GM18499 (cell line): ENCODE results near the gene P4HB.
A peak's percentile ranks its signal among the peaks of the same experiment; 100 is the strongest.

Source experiments
- ATAC-seq: cut with Tn5 transposase; IDR thresholded peaks from one replicate; pipeline ENCODE4 v1.9.1; 2021; ENCODE audit warnings: moderate number of reproducible peaks; ENCODE audit not compliant: insufficient read depth, unreplicated experiment

The P4HB gene

GRCh38 chr17:81869221-81870130 lies 9.1 kb upstream of the P4HB start:
- no peak for ATAC-seq

DNA sequence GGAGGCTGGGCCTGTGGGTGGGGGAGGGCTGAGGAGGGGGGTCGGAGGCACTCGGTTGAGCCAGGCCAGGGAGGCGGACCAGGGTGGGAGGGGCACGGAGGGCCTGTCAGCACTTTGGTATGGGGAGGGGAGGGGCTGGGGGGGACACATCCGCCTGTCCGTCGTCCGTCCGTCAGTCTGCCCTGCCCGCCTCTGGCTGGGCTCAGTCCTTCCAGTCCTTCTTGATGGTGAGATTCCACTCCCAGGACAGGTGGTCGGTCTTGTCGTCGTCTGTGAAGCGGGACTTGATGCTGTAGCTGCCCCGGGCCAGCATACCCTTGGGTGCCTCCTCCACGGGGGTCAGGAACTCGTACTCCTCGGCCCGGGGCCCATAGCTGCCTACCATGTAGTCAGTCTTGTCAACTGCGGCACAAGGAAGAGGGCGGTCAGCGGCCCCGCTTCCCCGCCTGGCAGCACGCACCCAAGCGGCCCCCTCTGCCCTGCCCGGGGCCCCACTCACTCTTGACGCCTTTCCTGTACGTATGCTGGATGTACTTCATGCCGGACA lies 8.4 kb upstream of the P4HB start:
- ATAC-seq, result no peak

- ATAC-seq, result no peak
Measured at GRCh38 chr17:81867991-81868673, 7.8 kb upstream of the P4HB start.

DNA sequence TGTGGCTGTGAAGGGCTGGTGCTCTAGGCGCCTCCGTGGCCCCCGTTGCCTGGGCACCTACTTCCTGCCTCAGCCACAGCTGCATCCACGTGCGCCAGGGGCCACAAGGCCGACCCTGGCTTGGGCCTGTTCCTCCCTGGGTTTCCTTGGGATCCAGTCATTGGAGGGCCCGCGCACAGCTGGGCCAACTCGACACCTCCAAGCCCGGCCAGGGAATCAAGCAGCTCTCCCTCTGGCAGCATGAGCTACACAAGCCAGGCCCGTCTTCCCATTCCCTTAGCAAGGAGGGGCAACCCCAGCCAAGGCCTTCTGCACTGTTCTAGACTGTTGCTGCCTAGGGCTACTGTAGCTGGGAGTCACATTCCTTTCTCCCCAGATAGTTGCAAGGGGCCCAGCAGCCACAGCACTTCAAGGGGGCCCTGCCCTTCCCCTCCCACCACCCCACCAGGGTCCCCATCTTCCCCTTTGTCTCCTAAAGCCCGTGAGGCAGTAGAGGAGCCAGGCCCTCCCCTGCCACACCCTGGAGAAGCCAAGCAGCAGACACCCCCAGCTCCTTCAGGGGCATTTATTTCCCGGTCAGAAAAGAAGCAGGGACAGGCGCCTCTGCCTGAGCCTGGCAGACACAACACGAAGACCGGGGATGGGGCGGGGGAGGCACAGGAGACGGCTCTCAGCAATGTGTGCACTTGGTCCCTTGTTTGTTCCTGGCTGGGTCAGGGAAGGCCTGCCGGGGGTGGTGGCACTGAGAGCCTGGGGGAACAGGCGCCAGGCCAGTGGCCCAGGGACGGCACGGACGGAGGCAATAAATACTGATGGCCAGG lies 7.0 kb upstream of the P4HB start:
- no peak for ATAC-seq

GRCh38 chr17:81866440-81867169 lies 6.3 kb upstream of the P4HB start:
- ATAC-seq, result no peak

- ATAC-seq, result no peak
Measured at GRCh38 chr17:81865733-81866439, 5.6 kb upstream of the P4HB start.

DNA sequence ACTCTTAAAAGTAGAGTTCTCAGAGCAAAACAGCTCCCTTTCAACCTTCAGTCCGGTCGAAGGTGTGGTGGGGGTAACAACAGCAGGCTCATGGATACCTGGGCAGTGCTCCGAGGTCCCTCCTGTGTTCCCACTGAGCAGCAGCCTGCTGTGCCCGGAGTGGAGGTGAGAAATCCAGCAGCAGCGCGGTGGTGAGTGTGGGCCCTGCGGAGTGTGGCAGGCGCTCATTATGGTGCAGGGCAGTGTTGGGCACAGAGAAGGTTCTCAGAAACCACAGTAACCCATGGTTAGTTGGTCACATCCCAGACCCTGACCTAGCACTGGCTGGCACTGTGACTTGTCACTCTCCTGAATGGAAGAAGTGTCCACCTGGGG lies 5.0 kb upstream of the P4HB start:
- no peak for ATAC-seq

DNA sequence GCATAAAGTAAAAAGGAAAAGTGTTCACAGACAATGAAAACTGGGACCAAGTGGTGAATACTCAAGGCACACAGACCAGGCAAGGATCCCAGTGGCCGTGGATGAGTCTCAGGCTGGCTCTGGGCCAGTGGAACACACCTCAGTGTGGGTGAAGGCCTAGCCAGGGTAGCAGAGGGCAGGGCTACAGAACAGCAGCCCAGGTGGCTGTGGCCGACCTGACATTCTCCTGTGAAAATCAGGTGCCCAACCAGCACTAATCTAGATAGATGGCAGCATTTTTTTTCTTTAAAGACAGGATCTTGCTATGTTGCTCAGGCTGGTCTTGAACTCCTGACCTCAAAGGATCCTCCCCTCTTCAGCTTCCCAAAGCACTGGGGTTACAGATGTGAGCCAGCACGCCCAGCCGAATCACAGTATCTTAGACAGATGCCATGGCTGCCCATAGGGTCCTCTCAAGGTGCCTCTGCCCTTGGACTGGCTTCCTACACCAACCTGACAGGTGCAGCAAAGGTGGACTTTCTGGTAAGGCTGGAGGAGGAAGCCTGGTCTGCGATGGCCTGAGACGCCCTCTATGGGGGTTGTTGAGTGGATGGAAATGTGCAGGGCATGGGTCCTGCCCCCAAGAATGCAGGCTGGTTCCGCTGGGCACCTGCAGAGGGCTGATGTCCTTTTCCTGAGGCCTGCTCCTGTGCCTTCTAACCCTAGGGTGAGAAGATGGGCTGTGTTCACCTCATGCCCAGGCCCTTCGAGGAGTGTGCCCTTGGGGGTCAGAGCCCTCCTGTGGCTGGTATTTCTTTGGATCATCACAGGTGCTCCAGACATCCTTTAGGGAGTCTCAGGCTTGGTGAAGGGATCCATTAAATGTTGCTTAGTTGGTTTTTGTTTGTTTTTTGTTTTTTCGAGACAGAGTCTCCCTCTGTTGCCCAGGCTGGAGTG lies 3.8 kb upstream of the P4HB start:
- no peak for ATAC-seq

DNA sequence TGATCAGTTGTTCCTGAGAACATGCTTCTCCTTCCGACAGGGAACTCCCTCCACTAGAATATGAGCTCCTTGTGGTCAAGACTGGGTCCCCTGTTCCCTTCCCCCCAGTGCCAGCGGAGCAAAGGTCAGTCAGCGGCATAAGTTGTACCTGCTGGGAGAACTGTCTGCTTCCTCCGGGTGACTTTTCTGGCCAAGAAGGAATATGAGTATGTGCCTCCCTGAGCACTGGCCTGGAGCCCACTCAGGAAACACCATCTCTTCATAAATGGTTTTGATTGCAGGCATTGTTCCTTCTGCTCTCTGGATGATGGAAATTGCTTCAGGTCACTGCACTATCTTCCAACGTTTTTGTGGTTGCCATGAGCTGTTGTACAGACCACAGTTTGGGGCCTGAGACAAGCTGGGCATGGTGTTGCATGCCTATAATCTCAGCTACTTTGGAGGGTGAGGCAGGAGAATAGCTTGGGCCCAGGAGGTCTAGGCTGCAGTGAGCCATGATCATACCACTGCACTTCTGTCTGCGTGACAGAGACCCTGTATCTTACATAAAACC lies 2.9 kb upstream of the P4HB start:
- ATAC-seq, result no peak

DNA sequence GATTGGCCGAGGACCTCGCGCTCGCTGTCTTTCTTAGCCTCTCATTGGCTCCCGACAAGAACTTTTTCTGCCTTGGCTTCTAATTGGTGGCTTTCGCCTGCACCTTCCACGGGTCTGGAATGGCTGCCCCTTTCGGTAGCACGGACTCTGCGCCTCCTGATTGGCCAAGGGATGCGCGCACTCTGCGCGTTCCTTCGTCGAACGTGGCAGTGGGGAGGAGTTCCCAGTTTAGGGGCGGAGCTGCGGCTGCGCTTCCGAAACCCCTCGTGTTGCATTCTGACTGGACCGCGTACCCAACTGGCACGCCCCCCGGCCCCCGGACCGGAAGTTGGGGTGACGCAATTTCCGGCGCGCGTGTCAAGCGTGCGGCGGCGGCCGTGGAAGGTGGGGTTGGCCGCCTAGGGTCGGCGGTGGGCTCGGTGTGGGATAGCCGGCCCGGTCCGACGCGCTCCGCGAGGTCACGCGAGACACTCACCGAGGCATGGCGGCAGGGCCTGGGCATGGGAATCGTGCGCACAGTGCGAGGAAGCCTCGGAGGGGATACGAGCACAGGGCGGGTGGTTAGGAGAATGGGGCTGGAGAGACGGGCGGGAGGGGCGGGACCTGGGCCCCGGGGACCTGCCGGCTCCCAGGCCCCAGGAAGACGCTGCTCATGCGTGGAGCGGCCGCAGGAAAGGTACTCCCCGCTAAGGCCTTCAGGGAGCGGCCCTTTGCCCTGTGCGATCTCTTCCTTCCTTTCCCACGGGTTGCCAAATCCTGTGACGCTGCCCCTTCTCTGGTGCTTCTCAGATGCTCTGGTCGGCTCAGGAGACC lies 627 bp upstream of the P4HB start:
- peak; percentile 88 for ATAC-seq

DNA sequence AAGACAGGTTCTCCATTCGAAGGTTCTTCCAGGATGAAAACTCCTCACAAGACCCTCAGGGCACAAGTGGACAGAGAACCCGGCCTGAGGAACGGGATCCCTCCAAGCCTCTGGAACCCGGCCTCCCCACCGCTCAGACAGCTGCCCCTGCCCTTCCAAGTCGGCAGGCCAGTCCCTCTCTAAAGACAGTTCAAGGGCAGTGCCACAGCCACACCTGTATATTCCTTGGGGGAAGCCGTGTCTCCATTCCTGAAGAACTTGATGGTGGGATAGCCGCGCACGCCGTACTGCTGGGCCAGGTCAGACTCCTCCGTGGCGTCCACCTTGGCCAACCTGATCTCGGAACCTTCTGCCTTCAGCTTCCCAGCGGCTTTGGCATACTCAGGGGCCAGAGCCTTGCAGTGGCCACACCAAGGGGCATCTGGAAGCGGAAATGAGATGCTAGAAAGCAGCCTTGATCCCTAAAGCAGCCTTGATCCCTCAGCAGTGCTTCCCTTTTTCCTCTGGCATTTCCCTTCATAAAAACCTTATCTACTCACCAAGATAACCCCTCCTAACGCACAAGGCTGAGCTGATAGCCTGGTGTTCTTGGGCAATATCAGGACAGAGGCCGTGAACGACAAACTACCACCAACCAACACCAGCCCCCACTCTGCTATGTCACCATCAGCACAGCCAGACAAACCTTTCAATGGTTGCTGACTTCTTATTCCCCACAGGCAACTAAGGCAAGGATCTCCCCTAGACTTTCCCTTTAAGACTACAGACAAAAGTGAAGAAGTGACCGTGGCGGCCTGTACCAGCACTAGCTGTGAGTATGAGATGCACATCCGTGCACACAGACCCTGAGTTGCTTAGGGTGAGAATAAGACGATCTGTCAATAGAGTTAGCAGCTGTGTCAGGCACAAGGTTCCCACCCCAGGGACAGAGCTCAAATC lies 1.1 kb downstream of the P4HB start:
- no peak for ATAC-seq

DNA sequence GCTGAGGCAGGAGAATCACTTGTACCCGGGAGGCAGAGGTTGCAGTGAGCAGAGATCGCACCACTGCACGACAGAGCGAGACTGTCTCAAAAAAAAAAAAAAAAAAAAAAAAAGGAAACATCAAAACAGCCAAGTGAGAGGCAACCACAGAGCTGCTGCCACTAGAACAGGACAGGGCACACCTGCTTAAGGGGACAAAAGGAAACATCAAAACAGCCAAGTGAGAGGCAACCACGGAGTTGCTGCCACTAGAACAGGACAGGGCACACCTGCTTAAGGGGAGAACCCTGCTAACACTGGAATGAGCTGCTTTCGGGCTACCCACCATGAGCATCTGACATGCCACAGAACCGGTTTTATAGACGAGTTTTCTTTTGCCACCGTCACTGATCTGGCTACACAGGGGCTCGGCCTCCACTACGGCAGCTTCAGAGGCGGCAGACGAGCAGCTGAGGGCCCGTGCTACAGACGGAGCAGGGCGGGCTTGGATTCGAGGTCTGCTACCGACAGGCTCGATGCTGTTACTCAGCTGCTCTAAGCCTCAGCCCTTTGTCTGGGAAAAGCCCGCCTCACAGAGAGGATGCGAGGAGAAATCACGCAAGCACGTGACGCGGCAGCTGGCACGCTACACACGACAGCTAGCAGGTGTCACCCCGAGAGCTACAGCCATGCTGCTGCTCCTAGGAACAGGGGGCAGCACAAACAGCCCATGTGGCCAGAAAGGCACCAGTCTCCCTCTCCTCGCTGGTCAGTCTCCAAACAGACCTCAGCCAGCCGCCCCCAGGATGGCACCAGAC lies 2.0 kb downstream of the P4HB start:
- ATAC-seq, result no peak

DNA sequence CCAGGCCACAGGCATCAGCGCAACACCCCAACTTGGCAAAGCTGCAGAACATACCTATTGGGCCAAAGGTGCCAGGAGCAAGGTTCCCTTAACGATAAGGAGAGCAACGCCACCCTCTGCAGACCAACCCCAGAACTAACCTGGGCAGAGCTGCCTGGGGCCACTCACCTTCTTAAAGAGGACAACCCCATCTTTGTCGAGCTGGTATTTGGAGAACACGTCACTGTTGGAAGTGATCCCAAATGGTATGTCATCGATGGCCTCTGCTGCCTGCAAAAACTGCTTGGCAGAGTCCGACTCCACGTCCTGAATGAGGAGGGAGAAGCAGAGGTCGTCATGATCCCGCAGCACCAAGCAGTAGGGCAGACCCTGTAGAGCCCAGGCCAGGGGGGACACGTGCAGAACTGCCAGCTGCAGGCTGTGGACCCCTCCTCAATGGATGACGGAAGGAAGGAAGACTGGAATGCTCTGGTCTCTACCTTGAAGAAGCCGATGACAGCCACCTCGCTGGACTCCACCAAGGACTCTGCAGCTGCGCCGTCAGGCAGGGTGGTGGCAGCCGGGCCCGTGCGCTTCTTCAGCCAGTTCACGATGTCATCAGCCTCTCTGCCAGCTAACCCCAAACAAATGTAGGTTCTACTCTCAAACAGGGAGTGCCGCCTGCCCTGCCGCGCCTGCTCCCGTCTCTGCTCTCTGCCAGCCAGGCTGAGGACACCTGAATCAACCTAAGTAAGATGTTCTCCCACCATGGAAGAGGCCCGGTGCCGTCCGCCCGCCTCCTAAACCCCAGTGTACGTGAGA lies 5.2 kb downstream of the P4HB start:
- ATAC-seq, result no peak

DNA sequence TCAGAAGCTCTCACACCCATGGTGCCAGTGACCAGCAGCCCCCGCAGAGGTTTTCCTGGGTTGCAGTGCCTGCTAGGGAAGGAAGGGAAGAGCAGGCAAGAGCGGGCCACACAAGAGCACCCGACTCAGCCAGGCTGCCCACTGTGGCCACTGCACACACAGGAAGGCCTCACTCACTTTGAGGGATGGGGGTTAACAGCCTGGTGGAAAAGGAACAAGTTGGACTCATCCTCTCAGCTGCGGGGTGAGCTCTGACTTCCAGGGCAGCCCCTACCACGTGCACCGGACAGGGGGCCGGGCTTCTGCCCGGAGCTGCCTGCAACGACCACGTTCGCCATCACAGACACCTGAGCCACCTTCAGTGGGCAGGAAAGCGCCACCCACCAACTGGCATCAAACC lies 8.1 kb downstream of the P4HB start:
- ATAC-seq, result no peak

- no peak for ATAC-seq
Measured at GRCh38 chr17:81851423-81851822, 8.9 kb downstream of the P4HB start.
